PC-3 (cell line): ENCODE data around the gene CDCP1. TPM values are rescaled to one million over a fixed set of nuclear protein-coding genes. Genes with fewer than 3 reads are reported as not detected.

Experiments used
- ATAC-seq: fragments of 200-7000 bp; cut with Tn5 transposase; 2 replicates; pipeline ENCODE4 v1.9.1; 2020; ENCODE audit warnings: mild to moderate bottlenecking, moderate library complexity
- BruUV-seq: library from RNA; stranded (reverse); fragments of 400-500 nt; replicated peaks from 2 replicates; lab custom pipeline; 2021; lab: Mats Ljungman, UMichigan
- CTCF ChIA-PET: fragments of 300-600 bp; sonication (Branson Sonifier 250); formaldehyde crosslinking; loops from one replicate; lab custom pipeline; 2022; ENCODE audit warnings: antibody characterized with exemption; lab: Charles Lee
- POLR2A ChIA-PET: fragments of 300-600 bp; sonication (Branson Sonifier 250); formaldehyde crosslinking; loops from one replicate; lab custom pipeline; 2022; ENCODE audit warnings: antibody characterized with exemption; ENCODE audit not compliant: unreplicated experiment; lab: Charles Lee
- DNase-seq: peaks from one replicate; pipeline ENCODE4 v3.0.0-alpha.2; 2015
- H2AFZ ChIP-seq: fragments of 300-600 bp; sonication (generic); 2 replicates; pipeline ENCODE4 v1.6.0; 2016; ENCODE audit warnings: antibody characterized with exemption, low read length
- H3F3A ChIP-seq: fragments of 300-600 bp; sonication (generic); one replicate; pipeline ENCODE4 v1.6.0; 2017; ENCODE audit warnings: antibody characterized with exemption, low read length, control low read depth, mild to moderate bottlenecking; ENCODE audit not compliant: unreplicated experiment
- H3K27ac ChIP-seq: fragments of 300-600 bp; sonication (generic); 2 replicates; pipeline ENCODE4 v1.5.1; 2016; ENCODE audit warnings: mild to moderate bottlenecking, low read length
- H3K27me3 ChIP-seq: fragments of 300-600 bp; sonication (generic); 2 replicates; pipeline ENCODE4 v1.6.1; 2016; ENCODE audit warnings: low read length, mixed read lengths
- H3K36me3 ChIP-seq: fragments of 300-600 bp; sonication (generic); 2 replicates; pipeline ENCODE4 v1.6.1; 2016; ENCODE audit warnings: low read depth, mixed run types, low read length, mixed read lengths
- H3K4me1 ChIP-seq: fragments of 300-600 bp; sonication (generic); 2 replicates; pipeline ENCODE4 v1.5.1; 2016; ENCODE audit warnings: low read length; ENCODE audit not compliant: insufficient read depth
- H3K4me2 ChIP-seq: fragments of 300-600 bp; sonication (generic); 2 replicates; pipeline ENCODE4 v1.6.0; 2016; ENCODE audit warnings: low read length
- H3K4me3 ChIP-seq: fragments of 300-600 bp; sonication (generic); 2 replicates; pipeline ENCODE4 v1.5.1; 2016; ENCODE audit warnings: mild to moderate bottlenecking, low read length, mixed read lengths
- H3K79me2 ChIP-seq: fragments of 300-600 bp; sonication (generic); 2 replicates; pipeline ENCODE4 v1.6.1; 2017; ENCODE audit warnings: low read length, mixed read lengths
- H3K9ac ChIP-seq: fragments of 300-600 bp; sonication (generic); 2 replicates; pipeline ENCODE4 v1.6.0; 2016; ENCODE audit warnings: mild to moderate bottlenecking, low read length
- H3K9me2 ChIP-seq: fragments of 300-600 bp; sonication (generic); replicated peaks from 2 replicates; pipeline ENCODE4 v1.6.1; 2016; ENCODE audit warnings: mixed run types, low read length, mixed read lengths
- H3K9me3 ChIP-seq: fragments of 300-600 bp; sonication (generic); 2 replicates; pipeline ENCODE4 v1.6.1; 2016; ENCODE audit warnings: low read length, mixed read lengths
- H4K20me1 ChIP-seq: fragments of 300-600 bp; sonication (generic); 2 replicates; pipeline ENCODE4 v1.6.1; 2016; ENCODE audit warnings: low read length, mixed read lengths
- EZH2 ChIP-seq: fragments of 300-600 bp; sonication (generic); IDR thresholded peaks from one replicate; pipeline ENCODE4 v1.6.1; 2017; ENCODE audit warnings: antibody characterized with exemption, mild to moderate bottlenecking, low read length; ENCODE audit not compliant: unreplicated experiment
- EZH2phosphoT487 ChIP-seq: fragments of 300-600 bp; sonication (generic); IDR thresholded peaks from 2 replicates; pipeline ENCODE4 v1.6.1; 2018; ENCODE audit warnings: mild to moderate bottlenecking, antibody characterized with exemption, low read length, borderline replicate concordance
- intact Hi-C: fragments of 100-400 bp; cut with micrococcal nuclease; formaldehyde crosslinking; loops from 2 replicates; pipeline ENCODE4 v1.9.0; 2023
- total RNA-seq: library from RNA; depleted of rRNA; stranded (reverse); fragments of >200 nt; gene quantifications from 2 replicates; pipeline ENCODE4 v1.2.3, GENCODE V29; 2014
- TF ChIP-seq, protein P1 (sequence below): fragments of 300-600 bp; sonication (generic); conservative IDR thresholded peaks from 2 replicates; pipeline ENCODE4 v1.5.1; 2017; ENCODE audit warnings: antibody characterized with exemption, low read depth, mild to moderate bottlenecking, low read length

CDCP1 gene
- total RNA-seq, 1 experiment from 2014 or later, result 120 TPM

DNA sequence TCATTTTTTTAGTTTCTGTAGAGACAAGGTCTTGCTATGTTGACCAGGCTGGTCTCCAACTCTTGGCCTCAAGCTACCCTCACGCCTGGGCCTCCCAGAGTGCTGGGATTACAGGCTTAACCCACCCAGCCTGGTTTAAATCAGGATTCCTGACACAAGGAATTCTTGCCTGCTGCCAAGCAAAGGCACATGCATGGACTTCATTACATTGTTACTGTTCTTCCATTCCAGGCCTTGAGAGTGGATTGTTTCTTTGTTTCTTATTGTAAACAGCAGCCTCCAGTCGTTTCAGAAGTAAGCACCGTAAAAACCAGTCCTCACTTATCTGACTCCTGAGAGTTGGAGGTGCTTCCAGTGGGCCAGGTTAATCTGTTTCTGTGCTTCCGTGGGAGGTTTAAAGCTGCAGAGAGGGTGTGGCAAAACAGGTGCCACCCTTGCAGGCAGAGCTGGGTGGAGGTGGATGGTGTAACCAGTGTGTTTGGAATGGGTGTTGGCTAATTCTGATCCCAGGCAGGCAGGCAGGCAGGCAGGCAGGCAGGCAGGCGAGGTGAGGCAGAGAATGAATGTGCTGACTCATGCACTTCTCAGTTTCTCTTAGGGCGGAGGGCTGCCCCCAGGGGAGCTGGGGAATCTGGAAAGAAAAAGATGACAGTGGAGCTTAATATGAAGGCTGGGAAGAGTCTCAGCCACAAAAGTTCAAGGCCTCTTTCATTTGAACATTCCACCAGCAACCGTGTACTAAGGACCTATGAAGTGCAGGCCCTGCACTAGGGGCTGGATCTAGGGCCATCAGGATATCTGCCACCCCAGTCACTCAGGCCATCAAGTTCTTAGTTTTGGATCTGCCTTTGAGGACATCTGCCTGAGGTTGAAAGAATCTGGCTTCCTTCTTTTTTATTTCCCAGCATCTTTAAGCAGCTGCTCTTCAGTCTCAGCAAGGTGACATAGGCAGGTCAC is 37.0 kb upstream of the CDCP1 start:
- Histone ChIP-seq H2AFZ (peak overlapping the region; percentile 74), H3K4me2 (peak overlapping the region; percentile 68), H3F3A (no peaks in the 10 kb centered on the region), H3K27ac (peak overlapping the region; percentile 70), H3K36me3 (no peaks in the 10 kb centered on the region), H3K9me3 (no peaks in the 10 kb centered on the region), H4K20me1 (no peaks in the 10 kb centered on the region), H3K4me1 (peaks cover 17% of the 10 kb centered on the region), H3K27me3 (no peaks in the 10 kb centered on the region), H3K9ac (0 out of 2 replicates have a peak overlapping the region, but pooled peaks have one; percentile 23), H3K4me3 (0 out of 2 replicates have a peak overlapping the region, but pooled peaks have one; percentile 2), H3K79me2 (no peaks in the 10 kb centered on the region), H3K9me2 (no peaks in the 10 kb centered on the region)
- ChIA-PET POLR2A (interaction anchor here (0.6 to 1.1 kb wide), 4 partner anchors 23 to 426 kb away, joined by 3 to 6 read pairs (median 4); no protein-coding TSS in a partner anchor), CTCF (interaction anchor here (0.5 to 0.7 kb wide), 2 partner anchors 27 to 483 kb away, joined by 3 read pairs; no protein-coding TSS in a partner anchor)
- DNase-seq, result peak; percentile 89
- peak; percentile 98 for ATAC-seq
- TSS peak; percentile 95 for BruUV-seq
- intact Hi-C loops, result no loop called here
- TF ChIP-seq EZH2 (no peak), EZH2phosphoT487 (no peak)
- TF ChIP-seq, protein P1, sequence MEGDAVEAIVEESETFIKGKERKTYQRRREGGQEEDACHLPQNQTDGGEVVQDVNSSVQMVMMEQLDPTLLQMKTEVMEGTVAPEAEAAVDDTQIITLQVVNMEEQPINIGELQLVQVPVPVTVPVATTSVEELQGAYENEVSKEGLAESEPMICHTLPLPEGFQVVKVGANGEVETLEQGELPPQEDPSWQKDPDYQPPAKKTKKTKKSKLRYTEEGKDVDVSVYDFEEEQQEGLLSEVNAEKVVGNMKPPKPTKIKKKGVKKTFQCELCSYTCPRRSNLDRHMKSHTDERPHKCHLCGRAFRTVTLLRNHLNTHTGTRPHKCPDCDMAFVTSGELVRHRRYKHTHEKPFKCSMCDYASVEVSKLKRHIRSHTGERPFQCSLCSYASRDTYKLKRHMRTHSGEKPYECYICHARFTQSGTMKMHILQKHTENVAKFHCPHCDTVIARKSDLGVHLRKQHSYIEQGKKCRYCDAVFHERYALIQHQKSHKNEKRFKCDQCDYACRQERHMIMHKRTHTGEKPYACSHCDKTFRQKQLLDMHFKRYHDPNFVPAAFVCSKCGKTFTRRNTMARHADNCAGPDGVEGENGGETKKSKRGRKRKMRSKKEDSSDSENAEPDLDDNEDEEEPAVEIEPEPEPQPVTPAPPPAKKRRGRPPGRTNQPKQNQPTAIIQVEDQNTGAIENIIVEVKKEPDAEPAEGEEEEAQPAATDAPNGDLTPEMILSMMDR, result no peak

DNA sequence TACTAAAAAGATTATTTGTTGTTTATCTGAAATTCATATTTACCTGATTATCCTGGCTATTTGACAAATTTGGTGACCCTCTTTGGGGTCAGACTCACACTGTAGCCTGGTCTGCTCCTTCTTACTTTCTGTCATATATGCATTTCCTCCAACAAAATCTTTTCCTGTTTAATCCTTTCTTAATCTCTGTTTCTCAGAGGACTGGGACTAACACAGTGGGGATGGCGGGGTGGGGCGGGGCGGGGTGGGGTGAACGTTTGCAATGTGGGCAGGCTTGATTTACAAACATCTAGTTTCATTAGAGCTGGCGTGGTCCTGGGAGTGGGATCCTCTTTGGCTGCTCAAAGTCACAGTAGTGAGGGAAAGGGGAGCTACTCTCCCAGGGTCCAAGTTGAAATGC is 35.3 kb upstream of the CDCP1 start:
- no peak overlapping the region for H3K27ac ChIP-seq
- H3K9me2 ChIP-seq, result no peaks in the 10 kb centered on the region
- ChIA-PET POLR2A (no interaction called here), CTCF (interaction anchor here (0.6 kb wide), 1 partner anchor 10 kb away, joined by 4 read pairs; no protein-coding TSS in a partner anchor)
- peaks cover 17% of the 10 kb centered on the region for H3K4me1 ChIP-seq
- H3K79me2 ChIP-seq, result no peaks in the 10 kb centered on the region
- H3K4me3 ChIP-seq, result no peak overlapping the region
- no peak for ATAC-seq
- H3K36me3 ChIP-seq, result no peaks in the 10 kb centered on the region
- no peaks in the 10 kb centered on the region for H3F3A ChIP-seq
- H2AFZ ChIP-seq, result no peak overlapping the region
- no peaks in the 10 kb centered on the region for H3K9me3 ChIP-seq
- no peak overlapping the region for H3K9ac ChIP-seq
- no peak for DNase-seq
- intact Hi-C loops, result no loop called here
- H3K4me2 ChIP-seq, result no peak overlapping the region
- BruUV-seq, result no TSS peak
- H3K27me3 ChIP-seq, result no peaks in the 10 kb centered on the region
- H4K20me1 ChIP-seq, result no peaks in the 10 kb centered on the region
- TF ChIP-seq EZH2phosphoT487, result no peak

DNA sequence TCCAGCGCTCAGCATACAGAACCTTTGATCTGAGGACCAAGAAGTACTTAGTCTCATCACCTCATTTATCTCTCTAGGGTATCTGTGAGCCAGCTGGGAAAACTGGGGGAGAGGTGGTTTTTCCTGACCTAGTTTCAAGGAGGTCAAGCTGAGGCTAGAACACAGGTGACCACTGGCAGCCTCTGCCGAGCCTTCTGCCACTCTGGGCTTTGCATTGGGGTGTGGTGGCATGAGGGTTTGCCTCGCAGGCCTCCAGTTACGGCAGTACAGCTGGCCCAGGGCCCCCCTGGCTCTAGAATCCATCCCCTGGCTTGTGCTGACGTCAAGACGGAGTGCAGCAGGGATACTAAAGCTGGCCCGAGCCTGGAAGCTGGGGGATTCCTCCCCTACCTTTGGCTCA is 34.7 kb upstream of the CDCP1 start:
- H4K20me1 ChIP-seq, result no peaks in the 10 kb centered on the region
- H3K4me2 ChIP-seq, result no peak overlapping the region
- H3K79me2 ChIP-seq, result no peaks in the 10 kb centered on the region
- no peaks in the 10 kb centered on the region for H3K9me2 ChIP-seq
- ChIA-PET POLR2A (no interaction called here), CTCF (no interaction called here)
- H3K36me3 ChIP-seq, result no peaks in the 10 kb centered on the region
- ATAC-seq (no peak), DNase-seq (no peak)
- H3K9me3 ChIP-seq, result no peaks in the 10 kb centered on the region
- no peak overlapping the region for H3K27ac ChIP-seq
- BruUV-seq, result no TSS peak
- H3K4me1 ChIP-seq, result peaks cover 17% of the 10 kb centered on the region
- no peak for TF ChIP-seq EZH2
- no peak for TF ChIP-seq EZH2phosphoT487
- TF ChIP-seq, protein P1, result no peak
- H3K4me3 ChIP-seq, result no peak overlapping the region
- intact Hi-C loops, result no loop called here
- H3F3A ChIP-seq, result no peaks in the 10 kb centered on the region
- H3K27me3 ChIP-seq, result no peaks in the 10 kb centered on the region
- no peak overlapping the region for H3K9ac ChIP-seq
- no peak overlapping the region for H2AFZ ChIP-seq
